NCI-H1048 (cell line): ENCODE data around the gene DIP2B.
"Not testable (repeated sequence)": the region's sequence is repeated elsewhere in the genome, so short reads cannot be mapped to it uniquely, and the experiment has no call there.

Experiments
- DNase-seq: peaks from one replicate; lab custom pipeline; 2025; lab: John Stamatoyannopoulos, UW

Gene DIP2B

DNA sequence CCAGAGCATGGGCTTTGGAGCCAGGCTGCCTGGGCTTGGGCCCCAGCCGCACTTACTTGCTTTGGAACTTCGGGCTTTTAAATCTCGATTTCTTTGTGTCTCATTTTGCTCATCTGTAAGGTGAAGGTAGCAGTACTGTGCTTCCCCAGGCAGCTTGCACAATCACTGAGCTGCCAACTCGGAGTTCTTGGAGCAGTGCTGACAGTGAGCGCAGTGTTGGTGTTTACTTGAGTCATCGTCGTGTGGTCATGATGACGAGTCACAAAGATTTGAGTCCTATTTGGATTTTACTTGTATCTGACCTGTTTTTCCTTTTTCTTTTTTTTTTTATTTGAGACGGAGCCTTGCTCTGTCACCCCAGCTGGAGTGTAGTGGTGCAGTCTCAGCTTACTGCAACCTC is 227.8 kb downstream of the DIP2B start:
- no peak for DNase-seq

DNA sequence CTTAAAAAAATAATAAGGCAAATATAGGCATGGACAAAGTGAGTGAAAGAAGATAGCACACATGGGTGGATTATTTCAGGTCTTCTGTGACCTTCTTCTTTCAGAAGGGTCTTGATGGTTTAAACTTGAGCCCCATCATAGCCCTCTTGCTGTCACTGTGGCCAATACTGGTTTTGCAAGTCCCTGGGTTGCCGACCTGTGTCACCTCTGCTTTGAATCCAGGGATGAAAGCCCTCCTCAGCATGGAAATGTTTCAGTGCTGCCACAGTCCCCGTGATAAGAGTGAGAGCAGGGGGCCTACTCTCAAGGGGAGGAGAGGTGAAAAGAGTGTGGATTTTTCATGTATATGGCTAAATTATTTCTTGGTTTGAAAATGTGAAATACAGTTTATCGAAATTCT is 228.9 kb downstream of the DIP2B start:
- DNase-seq, result no peak

DNA sequence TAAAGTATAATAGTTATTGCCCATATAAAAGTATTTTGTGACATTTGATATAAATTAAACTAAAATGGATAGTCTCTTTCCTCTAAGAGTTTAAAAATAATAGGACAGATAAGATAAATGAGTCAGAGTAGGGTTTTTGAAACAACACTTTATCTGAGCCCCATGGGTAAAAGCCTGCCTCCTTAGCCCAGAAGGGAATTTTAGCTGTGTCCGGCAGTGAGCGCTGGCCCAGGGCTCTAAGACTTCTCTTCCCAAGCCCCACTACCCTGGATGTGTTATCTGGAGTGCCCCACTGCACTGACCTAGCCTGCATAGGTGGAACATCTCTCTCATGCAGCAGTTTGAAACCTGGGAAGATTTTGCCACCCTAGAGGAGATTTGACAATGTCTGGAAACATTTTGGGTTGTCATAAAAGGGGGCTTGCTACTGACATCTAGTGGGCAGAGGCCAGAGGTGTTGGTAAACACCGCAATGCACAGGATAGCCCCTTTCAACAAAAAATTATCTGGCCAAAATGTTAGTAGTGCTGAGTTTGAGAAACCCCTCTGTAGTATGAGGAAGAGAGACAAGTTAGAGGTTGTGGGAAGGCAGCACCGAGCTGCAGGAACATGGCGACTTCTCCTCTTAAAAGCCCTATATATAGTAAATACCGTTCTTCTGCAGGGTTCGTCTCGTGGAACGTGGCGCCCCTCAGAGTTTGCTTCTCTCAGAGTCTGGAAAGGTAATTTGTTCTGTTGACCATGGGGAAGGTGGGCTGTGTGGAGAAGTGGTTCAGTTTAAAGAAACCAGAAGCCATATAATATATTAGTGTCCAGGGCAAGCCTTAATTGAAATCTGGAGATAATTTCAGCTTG is 229.9 kb downstream of the DIP2B start:
- no peak for DNase-seq

DNA sequence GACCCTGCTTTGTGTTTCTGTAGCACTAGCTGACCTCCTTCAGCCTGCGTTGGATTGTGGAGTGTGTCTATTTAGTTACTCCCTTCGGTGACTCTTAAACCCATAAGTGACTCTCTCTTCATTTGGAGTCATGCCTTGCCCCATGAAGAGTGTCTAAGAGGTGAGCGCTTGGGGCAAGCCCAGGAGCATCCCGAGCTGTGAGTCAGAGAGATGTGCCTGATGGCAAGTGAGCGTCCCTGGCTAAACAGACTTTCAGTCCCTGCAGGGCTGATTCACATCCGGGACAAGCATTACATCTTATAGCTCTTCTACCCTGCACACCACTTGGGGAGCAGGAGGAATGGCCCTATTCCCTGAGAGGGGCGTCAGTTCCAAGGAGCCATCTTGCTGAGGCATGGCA is 234.8 kb downstream of the DIP2B start:
- DNase-seq, result no peak

DNA sequence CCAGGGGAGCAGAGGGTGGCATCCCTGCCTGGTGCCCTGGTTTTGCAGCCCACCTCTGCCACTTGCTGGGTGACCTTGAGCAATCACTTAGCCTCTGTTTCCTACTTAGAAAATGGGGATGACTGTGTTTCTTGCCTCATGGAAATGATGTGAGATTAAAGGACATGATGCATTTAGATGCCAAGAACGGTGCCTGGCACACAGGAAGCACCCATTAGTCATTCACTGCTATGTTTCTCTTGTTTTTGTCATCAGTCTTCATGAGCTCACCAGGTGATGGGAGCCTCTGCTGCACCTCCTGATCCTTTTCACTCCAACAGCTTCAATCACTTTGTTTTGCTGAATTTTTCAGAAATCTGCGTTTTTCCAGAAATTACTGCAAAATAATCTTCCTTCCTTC is 235.5 kb downstream of the DIP2B start:
- no peak for DNase-seq

DNA sequence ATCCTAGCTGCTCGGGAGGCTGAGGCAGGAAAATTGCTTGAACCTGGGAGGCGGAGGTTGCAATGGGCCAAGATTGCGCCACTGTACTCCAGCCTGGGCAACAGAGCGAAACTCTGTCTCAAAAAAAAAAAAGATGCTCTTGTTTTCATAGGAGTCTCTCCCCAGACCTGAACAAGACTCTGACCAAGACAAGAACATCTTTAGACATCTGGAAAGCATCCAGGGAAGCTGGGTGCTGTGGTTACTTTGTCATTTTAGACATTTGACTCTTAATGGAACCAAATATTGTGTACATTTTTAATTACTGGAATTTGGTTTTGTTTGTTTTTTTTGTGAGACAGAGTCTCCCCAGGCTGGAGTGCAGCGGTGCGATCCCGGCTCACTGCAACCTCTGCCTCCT is 238.0 kb downstream of the DIP2B start:
- no peak for DNase-seq

DNA sequence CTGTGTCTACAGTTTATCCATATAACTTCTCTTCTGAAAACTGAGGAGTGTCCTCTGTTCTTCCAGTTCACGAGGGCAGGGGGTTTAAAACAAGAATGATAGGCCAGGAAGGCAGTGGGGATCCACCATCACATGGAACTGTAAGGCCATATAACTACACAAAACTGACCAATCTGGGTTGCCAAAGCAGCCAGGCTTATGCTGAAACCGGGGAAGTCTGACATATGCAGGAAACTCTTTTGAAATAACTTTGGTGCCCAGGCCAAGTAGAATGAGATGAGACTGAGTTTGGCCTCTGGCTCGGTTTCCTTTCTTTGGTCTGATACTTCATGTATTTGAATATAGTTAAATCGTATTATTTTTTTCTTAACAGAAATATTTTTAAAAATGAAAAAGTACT is 241.1 kb downstream of the DIP2B start:
- DNase-seq, result no peak

DNA sequence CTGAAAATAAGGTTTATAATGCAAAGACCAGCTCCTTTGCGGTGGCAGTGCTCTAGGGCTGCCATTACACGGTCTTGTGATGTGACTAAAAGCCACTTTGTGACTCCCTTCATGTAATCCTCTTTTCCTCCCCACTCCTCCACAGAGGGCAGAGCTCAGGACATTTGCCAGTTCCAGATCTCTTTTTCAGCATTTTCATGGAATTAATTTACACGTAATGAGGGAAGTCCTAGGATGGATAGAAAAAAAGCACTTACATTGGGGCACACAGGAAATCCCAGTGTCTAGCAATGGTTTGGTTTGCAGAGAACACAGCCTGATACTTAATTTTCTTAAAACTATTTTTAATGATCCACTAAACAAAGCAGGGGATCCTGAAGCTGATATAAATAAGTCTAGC is 241.6 kb downstream of the DIP2B start:
- no peak for DNase-seq

GRCh38 chr12:50747817-50748216 is 243.0 kb downstream of the DIP2B start:
- no peak for DNase-seq

- DNase-seq, result no peak
These were observed 244.7 kb downstream of the DIP2B start for GRCh38 chr12:50749459-50749882.

- no peak for DNase-seq
These were observed 245.6 kb downstream of the DIP2B start for GRCh38 chr12:50750366-50750765.

DNA sequence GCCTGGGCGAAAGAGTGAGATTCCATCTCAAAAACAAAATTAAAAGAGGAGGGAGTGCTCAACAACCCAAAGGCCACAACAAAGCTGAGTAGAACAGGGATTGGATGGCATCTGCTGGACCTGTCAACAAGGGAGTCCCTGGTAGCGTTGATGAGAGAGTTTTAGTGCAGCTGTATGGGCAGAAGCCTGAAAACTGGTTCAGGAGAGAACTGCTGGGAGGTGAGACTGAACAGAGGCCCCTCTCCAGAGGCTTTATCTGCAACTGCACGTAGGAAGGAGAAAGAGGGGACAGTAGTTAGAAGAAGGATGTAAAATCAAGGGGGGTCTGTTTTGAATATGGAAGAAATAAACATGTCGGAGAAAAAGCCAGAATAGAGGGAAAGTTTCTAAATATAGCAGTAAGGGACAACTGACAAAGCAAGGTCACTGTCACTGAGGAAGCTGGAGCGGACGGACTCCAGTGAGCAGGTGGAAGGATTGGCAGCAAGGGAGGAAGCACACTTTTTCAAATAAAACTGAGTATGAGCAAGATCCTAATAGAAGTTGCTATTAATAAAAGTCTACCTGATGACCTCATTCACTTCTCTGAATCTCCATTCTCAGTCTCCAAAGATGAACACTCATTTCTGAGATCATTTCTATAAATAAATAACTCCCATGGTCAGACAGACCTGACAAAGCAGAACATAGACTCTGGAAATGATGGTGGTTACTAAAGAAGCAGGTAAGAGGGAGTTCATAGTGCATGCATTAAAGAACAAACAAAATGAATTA is 247.3 kb downstream of the DIP2B start:
- no peak for DNase-seq

GRCh38 chr12:50753232-50753769 is 248.5 kb downstream of the DIP2B start:
- DNase-seq, result no peak

DNA sequence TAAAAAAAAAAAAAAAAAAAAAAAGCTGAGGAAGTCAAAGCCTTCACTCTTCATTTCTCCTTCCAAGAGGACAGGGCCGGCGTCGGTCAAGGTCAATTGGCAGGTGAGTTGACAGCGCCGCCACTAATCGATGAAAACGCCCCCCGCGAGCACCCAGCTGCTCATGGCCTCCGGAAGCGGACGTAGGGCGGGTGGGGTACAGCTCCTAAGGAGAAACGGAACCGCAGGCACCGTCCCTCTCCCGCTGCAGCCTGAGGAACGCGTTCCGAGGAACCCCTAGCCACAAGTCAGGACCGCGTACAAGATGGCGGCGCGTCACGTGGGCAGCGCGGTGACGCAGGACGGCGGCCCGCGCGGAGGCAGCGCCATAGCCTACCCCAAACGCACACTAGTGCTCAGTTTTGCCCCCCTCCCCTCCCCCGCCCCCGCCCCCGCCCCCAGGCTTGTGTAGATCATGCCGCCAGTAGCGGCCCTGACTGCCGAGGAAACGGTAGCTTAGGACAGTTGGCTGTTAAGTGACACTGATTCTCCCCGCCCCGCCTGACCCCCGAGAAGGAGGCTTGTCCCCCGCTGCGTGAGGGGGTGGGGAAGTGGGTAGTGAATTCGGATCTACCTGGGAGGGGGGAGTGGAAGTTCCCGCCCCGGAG is 259.0 kb downstream of the DIP2B start, which contains the start of gene ATF1:
Gene ATF1, plus strand, starts transcription at position 463 of the 647 bp plus-strand sequence. CDS start 16,045 bp downstream, outside the sequence.
- peak; percentile 88 for DNase-seq

GRCh38 chr12:50764286-50765094 is 259.7 kb downstream of the DIP2B start:
- no peak for DNase-seq

- no peak for DNase-seq
These were observed 260.5 kb downstream of the DIP2B start for GRCh38 chr12:50765095-50765911.

DNA sequence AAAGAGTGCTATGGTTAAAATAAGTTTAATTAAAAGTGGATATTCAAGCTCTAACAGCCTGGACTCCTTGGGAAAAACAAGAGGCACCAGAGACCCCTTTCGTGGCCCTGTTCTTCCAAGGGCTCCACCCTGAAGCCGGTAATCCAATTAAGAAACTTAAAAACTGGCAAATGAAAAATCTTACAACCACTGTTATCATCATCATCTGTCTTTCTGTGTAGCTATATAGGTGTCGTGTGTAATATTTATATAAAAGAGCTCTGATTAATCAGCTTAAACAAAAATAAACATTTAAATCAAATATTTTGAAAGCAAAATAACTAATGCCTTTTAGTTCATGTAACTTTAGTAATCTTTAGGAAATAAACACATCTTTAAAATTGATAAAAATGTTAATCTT is 263.6 kb downstream of the DIP2B start:
- DNase-seq, result no peak

GRCh38 chr12:50768813-50769212 is 264.0 kb downstream of the DIP2B start:
- not testable (repeated sequence) for DNase-seq

DNA sequence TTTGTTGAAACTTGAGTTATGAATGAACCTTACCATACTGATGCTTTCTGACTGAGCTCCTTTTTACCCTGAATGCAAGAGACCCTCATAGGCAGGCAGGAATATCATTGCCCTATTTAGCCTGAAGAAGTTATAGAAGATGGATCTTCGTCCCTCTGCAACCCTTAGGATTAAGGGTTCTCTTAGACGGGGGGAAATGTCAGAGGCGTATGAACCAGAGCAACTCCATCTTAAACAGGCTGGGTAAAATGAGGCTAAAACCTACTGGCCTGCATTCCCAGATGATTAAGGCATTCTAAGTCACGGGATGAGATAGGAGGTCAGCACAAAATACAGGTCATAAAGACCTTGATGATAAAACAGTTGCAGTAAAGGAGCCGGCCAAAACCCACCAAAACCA is 266.6 kb downstream of the DIP2B start:
- no peak for DNase-seq

DNA sequence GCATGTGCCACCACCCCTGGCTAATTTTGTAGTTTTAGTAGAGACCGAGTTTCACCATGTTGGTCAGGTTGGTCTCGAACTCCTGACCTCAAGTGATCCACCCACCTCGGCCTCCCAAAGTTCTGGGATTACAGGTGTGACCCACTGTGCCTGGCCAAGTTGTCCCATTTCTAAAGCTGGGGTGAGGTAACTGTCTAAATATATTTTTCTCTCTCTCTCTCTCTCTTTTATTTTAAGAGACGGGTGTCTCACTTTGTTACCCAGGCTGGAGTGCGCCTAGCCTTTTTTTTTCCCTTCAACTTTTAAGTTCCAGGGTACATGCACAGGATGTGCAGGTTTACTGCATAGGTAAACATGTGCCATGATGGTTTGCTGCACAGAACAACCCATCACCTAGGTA is 267.7 kb downstream of the DIP2B start:
- DNase-seq, result no peak

DNA sequence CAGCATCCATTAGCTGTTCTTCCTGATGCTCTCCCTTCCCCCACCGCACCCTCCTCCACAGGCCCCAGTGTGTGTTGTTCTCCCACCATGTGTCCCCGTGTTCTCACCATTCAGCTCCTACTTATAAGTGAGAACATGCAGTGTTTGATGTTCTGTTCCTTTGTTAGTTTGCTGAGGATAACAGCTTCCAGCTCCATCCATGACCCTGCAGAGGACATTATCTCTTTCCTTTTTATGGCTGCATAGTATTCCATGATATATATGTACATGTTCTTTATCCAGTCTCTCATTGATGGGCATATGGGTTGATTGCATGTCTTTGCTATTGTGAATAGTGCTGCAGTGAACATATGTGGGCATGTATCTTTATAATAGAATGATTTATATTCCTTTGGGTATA is 268.1 kb downstream of the DIP2B start:
- DNase-seq, result no peak
